Chondrocyte (in vitro differentiated cells): Measurements from ENCODE around the gene NFIA. TPM values are rescaled to one million over a fixed set of nuclear protein-coding genes. Genes with fewer than 3 reads are reported as not detected.

Experiments used
- DNase-seq: peaks from one replicate; pipeline ENCODE4 v3.0.0; 2021; ENCODE audit warnings: mixed read lengths, low spot score
- H3K27ac Mint-ChIP-seq: one replicate; pipeline ENCODE4 v1.8.0; 2021; ENCODE audit warnings: mild to moderate bottlenecking, moderate library complexity, mixed read lengths; ENCODE audit not compliant: unreplicated experiment
- H3K27me3 Mint-ChIP-seq: 2 replicates; pipeline ENCODE4 v1.8.0; 2021; ENCODE audit warnings: low read depth, mixed read lengths
- H3K36me3 Mint-ChIP-seq: 2 replicates; pipeline ENCODE4 v1.8.0; 2021; ENCODE audit warnings: low read depth, mixed read lengths
- H3K4me1 Mint-ChIP-seq: 2 replicates; pipeline ENCODE4 v1.8.0; 2021; ENCODE audit warnings: low read depth, mild to moderate bottlenecking, mixed read lengths
- H3K4me3 Mint-ChIP-seq: one replicate; pipeline ENCODE4 v1.8.0; 2021; ENCODE audit warnings: mild to moderate bottlenecking, moderate library complexity, mixed read lengths; ENCODE audit not compliant: unreplicated experiment
- H3K9me3 Mint-ChIP-seq: 2 replicates; pipeline ENCODE4 v1.8.0; 2021; ENCODE audit warnings: low read depth, mixed read lengths
- CTCF ChIP-seq: fragments of 200-600 bp; sonication (generic); IDR thresholded peaks from 2 replicates; pipeline ENCODE4 v1.5.0; 2021; ENCODE audit warnings: antibody characterized with exemption, mild to moderate bottlenecking, moderate library complexity
- total RNA-seq: library from RNA; stranded (reverse); gene quantifications from 3 replicates; pipeline ENCODE4 v1.2.1, GENCODE V29; 2021

The NFIA gene
- total RNA-seq, 1 donor from 2014 or later = 43.0 TPM

GRCh38 chr1:61420243-61420642, 337.9 kb downstream of the NFIA start:
- no peaks in the 10 kb centered on the region for H3K27me3 Mint-ChIP-seq
- peaks cover 8% of the 10 kb centered on the region for H3K4me1 Mint-ChIP-seq
- DNase-seq = no peak
- H3K9me3 Mint-ChIP-seq = no peaks in the 10 kb centered on the region
- no peak for TF ChIP-seq CTCF
- H3K27ac Mint-ChIP-seq = no peak overlapping the region
- no peak overlapping the region for H3K4me3 Mint-ChIP-seq
- H3K36me3 Mint-ChIP-seq = peaks cover 4% of the 10 kb centered on the region

GRCh38 chr1:61420909-61421835, 338.8 kb downstream of the NFIA start:
- peaks cover 1% of the 10 kb centered on the region for H3K4me1 Mint-ChIP-seq
- no peak for TF ChIP-seq CTCF

GRCh38 chr1:61423643-61424042, 341.3 kb downstream of the NFIA start:
- H3K36me3 Mint-ChIP-seq = peaks cover 5% of the 10 kb centered on the region
- TF ChIP-seq CTCF = no peak
- H3K27me3 Mint-ChIP-seq = no peaks in the 10 kb centered on the region
- no peak overlapping the region for H3K27ac Mint-ChIP-seq
- no peak overlapping the region for H3K4me3 Mint-ChIP-seq
- no peaks in the 10 kb centered on the region for H3K4me1 Mint-ChIP-seq
- DNase-seq = no peak
- H3K9me3 Mint-ChIP-seq = no peaks in the 10 kb centered on the region

More at GRCh38 chr1:61420909-61421835, 338.8 kb downstream of the NFIA start:
- Mint-ChIP-seq H3K27me3 (no peaks in the 10 kb centered on the region), H3K4me3 (no peak overlapping the region), H3K27ac (no peak overlapping the region), H3K9me3 (no peaks in the 10 kb centered on the region), H3K36me3 (peaks cover 4% of the 10 kb centered on the region)
- no peak for DNase-seq

GRCh38 chr1:61424382-61424781, 342.0 kb downstream of the NFIA start:
- Mint-ChIP-seq H3K27me3 (no peaks in the 10 kb centered on the region), H3K4me3 (no peak overlapping the region)

GRCh38 chr1:61425040-61425439, 342.7 kb downstream of the NFIA start:
- H3K36me3 Mint-ChIP-seq = peaks cover 5% of the 10 kb centered on the region

More at GRCh38 chr1:61424382-61424781, 342.0 kb downstream of the NFIA start:
- peaks cover 5% of the 10 kb centered on the region for H3K36me3 Mint-ChIP-seq
- no peaks in the 10 kb centered on the region for H3K9me3 Mint-ChIP-seq
- H3K27ac Mint-ChIP-seq = no peak overlapping the region
- no peaks in the 10 kb centered on the region for H3K4me1 Mint-ChIP-seq
- TF ChIP-seq CTCF = no peak
- DNase-seq = no peak

More at GRCh38 chr1:61425040-61425439, 342.7 kb downstream of the NFIA start:
- no peak for DNase-seq
- H3K27ac Mint-ChIP-seq = no peak overlapping the region
- no peaks in the 10 kb centered on the region for H3K9me3 Mint-ChIP-seq
- H3K27me3 Mint-ChIP-seq = no peaks in the 10 kb centered on the region
- TF ChIP-seq CTCF = no peak
- no peak overlapping the region for H3K4me3 Mint-ChIP-seq
- H3K4me1 Mint-ChIP-seq = no peaks in the 10 kb centered on the region
